Subcutaneous adipose tissue (tissue), 4 donors: ENCODE measurements around the gene ABAT. TPM values are rescaled to one million over a fixed set of nuclear protein-coding genes. Genes with fewer than 3 reads are reported as not detected.

Experiments
- total RNA-seq, 4 donors: library from RNA; depleted of rRNA; stranded (reverse); fragments of >200 nt; gene quantifications; one replicate each; pipeline ENCODE4 v1.1.0, GENCODE V29; 2016
- TF ChIP-seq, protein P1 (sequence below): fragments of 450-650 bp; IDR thresholded peaks from one replicate; pipeline ENCODE4 v1.5.1; 2016; ENCODE audit warnings: low read depth, mild to moderate bottlenecking, control low read depth, antibody characterized with exemption, moderate library complexity

ABAT gene
- total RNA-seq, 4 donors from 2014 or later = 4.9 to 9.8 (median 7.0) TPM

- TF ChIP-seq, protein P1, sequence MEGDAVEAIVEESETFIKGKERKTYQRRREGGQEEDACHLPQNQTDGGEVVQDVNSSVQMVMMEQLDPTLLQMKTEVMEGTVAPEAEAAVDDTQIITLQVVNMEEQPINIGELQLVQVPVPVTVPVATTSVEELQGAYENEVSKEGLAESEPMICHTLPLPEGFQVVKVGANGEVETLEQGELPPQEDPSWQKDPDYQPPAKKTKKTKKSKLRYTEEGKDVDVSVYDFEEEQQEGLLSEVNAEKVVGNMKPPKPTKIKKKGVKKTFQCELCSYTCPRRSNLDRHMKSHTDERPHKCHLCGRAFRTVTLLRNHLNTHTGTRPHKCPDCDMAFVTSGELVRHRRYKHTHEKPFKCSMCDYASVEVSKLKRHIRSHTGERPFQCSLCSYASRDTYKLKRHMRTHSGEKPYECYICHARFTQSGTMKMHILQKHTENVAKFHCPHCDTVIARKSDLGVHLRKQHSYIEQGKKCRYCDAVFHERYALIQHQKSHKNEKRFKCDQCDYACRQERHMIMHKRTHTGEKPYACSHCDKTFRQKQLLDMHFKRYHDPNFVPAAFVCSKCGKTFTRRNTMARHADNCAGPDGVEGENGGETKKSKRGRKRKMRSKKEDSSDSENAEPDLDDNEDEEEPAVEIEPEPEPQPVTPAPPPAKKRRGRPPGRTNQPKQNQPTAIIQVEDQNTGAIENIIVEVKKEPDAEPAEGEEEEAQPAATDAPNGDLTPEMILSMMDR = no peak
Measured at GRCh38 chr16:8686031-8686621, 11.7 kb downstream of the ABAT start.

GRCh38 chr16:8686879-8687278 is 12.5 kb downstream of the ABAT start:
- TF ChIP-seq, protein P1 = no peak

GRCh38 chr16:8689686-8690085 is 15.3 kb downstream of the ABAT start:
- TF ChIP-seq, protein P1 = no peak

DNA sequence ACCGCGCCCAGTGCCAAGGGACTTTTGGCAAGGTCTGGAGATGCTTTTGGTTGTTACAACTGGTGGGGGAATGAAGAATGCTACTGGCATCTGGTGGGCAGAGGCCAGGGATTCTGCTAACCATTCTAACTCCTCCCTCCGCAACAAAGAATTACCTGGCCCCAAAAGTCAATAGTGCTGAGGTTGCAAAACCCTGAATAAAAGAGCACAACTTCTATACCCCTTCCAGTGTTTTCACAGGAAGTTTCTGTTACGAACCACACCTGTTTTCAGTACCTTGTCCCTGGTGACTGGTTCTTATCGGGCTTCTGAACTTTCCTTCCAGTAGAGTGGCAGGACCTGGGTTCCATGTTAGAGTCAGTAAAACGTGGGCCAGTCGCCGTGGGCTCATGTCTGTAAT is 17.3 kb downstream of the ABAT start:
- TF ChIP-seq, protein P1 = no peak

- TF ChIP-seq, protein P1 = no peak
Measured at GRCh38 chr16:8694795-8695728, 20.6 kb downstream of the ABAT start.

DNA sequence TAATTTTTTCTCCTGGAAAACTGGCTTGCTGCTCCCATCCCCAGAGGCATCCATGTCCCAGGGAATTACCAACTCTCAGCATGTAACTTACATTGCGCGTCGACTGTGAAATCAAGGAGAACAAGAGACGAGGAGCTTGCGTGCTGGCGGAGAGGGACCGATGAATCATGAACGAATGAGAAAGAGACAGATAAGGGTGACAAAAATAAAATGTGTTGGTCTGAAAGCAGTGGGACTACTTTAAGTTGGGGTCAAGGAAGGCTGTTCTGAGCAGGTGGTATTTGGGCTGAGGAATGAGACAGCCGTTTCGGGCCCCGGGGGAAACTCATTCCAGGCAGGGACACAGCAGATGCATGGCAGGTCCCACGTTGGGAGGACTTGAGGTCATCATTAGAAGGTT is 22.5 kb downstream of the ABAT start:
- TF ChIP-seq, protein P1 = no peak

- TF ChIP-seq, protein P1 = no peak
Measured at GRCh38 chr16:8697965-8698364, 23.5 kb downstream of the ABAT start.
